Fibroblast of upper back skin (primary cell): ENCODE results near the gene MRPS10.
"Not testable (repeated sequence)": the region's sequence is repeated elsewhere in the genome, so short reads cannot be mapped to it uniquely, and the experiment has no call there.

Experiments
- DNase-seq: peaks from one replicate; pipeline ENCODE4 v3.0.0-alpha.2; 2013

Gene MRPS10

DNA sequence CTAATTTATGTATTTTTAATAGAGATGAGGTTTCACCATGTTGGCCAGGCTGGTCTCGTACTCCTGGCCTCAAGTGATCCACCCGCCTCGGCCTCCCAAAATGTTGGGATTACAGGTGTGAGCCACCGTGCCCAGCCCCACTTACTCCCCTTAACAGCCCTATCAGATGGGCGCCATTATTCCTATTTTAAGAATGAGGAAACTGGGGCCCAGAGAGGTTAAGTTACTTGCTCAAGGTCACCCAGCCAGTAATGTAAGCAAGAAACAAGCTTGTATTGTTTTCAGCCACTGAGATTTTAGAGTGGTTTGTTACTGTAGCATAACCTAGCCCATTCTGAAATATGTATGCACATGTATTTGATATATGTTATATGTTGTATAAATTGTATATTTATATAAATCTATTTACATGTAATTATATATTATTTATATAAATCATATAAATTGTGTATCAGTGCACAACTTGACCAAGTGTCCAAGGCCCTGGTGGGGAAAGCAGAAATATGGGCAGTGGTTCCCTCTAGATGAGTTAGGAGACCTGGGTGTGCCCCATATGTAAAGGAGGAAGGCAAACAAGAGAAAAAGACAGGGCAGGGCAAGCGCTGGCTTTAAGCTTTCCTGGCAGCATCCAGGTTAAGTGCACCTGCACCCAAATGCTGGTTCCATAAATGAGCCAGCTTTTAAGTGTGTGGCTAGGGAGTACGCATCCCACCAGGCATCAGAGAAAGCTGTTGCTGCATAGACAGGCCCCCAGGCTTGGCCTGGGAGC is 45.7 kb downstream of the MRPS10 start:
- DNase-seq: no peak

GRCh38 chr6:42169780-42170179 is 47.9 kb downstream of the MRPS10 start:
- not testable (repeated sequence) for DNase-seq

DNA sequence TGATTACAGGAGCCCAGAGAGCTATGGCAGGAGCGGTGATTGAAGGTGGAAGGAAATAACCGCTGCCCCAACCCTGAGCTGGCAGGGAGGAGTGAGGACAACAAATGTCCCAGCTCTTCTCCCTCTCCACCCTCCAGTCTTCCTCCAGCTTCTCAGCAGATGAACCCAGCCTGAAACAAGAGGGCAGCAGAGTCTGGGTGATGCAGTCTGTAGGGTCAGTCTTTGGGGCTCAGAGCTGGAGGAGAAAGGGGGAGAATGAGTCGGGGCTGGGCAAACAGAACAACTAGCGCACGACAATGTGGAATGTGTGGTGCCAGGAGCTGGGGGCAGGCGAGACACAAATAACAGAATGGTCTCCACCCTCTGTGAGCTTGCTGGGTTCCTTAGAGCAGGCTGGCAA is 49.0 kb downstream of the MRPS10 start:
- no peak for DNase-seq

GRCh38 chr6:42166444-42167141 is 51.1 kb downstream of the MRPS10 start:
- DNase-seq: peak; percentile 69

DNA sequence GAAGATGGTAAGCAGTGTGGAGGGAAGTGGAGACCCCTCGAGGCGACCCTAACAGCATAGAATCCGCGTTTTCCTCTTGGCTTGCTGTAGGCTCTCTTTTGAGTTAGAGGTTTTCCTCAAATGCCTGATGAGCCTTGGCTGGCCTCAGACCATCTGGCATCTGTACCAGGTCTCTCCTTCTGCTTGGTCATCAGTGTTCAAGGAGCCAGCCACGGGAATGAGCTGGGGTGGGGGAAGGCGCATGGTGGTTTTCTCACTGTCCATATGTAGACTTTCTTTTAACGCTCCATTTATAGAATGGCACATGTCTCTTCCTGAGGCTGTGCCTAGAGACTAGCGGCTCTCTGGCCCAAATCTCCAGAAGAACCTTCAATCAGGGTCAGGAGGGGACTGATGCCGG is 52.6 kb downstream of the MRPS10 start:
- peak; percentile 72 for DNase-seq

DNA sequence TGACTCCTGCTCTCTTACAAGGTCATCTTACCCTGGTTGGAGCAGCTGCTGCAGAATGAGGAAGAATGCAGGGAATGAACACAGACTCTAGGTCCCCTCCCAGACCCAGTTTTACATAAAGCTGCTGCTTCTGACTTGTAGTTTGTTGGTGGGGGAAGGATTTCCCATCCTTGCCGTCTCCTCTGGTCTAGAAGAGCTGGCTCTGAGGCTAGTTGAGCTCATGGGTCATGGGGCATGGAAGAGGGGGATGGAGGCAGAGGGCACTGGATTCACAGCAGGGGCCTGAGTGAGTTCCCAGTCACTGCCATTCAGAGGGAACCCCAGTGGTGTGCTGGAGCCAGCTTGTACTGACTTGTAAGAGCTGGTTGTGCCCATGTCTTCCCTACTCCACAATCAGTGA is 53.7 kb downstream of the MRPS10 start:
- peak; percentile 68 for DNase-seq

- no peak for DNase-seq
These were observed 54.8 kb downstream of the MRPS10 start for GRCh38 chr6:42162812-42163211.

GRCh38 chr6:42162384-42162783 is 55.3 kb downstream of the MRPS10 start:
- DNase-seq: no peak

DNA sequence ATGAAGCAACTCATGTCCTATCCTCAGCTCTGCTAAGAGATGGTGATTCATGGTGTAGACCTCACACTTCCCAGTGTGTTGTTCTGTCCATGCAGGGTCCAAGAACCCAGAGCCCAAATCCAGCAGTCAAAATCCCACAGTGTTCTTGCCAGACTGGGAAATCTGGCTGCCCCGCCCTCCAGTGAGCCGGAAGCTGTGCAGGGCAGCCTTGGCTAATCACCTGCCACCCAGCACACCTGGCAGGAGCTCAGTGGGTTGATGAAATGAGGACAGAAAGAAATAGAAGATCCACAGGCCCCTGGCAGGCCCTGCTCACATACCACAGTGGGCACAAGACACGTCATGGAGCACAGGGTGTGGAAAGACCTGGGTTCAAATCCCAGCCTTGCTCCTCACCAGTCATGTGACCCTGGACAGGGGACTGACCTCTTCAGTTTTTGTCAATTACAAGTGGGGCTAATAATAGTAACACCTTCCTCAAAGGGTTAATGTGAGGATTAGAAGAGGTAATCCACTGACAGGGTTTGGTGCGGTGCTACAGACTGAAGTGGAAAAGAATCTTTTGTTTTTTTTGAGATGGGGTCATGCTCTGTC is 58.1 kb downstream of the MRPS10 start:
- no peak for DNase-seq

- DNase-seq: no peak
These were observed 59.0 kb downstream of the MRPS10 start for GRCh38 chr6:42158631-42159030.

DNA sequence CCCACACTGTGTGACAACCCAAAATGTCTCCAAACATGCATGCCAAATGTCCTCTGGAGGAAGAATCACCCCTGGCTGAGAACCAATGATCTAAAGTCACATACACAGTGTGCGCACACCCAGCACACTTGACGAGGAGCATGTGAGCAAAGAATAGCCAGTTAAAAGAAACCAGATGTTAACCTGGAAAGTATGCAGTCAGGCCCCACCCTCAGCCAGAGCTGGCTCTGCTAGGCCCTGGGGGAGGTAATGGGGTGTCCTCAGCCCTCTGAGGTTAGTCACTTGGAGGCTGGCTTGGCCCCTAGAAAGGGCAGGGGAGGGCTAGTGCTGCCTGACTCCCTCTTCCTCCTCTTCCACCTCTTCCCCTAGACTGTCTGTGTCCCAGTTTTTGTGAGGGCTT is 59.6 kb downstream of the MRPS10 start:
- DNase-seq: peak; percentile 63
